Measurements from ENCODE around the gene HCFC1R1.

HCFC1R1 gene

GRCh38 chr16:3025032-3026002, 1.6 kb upstream of the HCFC1R1 start:
- no peak for TF ChIP-seq CTCF (IDR thresholded peaks at IDR 0.05)

- no peak for TF ChIP-seq CTCF (IDR thresholded peaks at IDR 0.05)
Observed at GRCh38 chr16:3023415-3023668, 400 bp downstream of the HCFC1R1 start.

GRCh38 chr16:3022684-3023414, 893 bp downstream of the HCFC1R1 start:
- TF ChIP-seq CTCF (IDR thresholded peaks at IDR 0.05), result no peak

GRCh38 chr16:3022208-3022683, 1.5 kb downstream of the HCFC1R1 start:
- no peak for TF ChIP-seq CTCF (IDR thresholded peaks at IDR 0.05)

- peak; percentile 49 for TF ChIP-seq CTCF (IDR thresholded peaks at IDR 0.05)
Observed at GRCh38 chr16:3021449-3022207, 2.1 kb downstream of the HCFC1R1 start.

GRCh38 chr16:3020604-3021448, 2.9 kb downstream of the HCFC1R1 start:
- no peak for TF ChIP-seq CTCF (IDR thresholded peaks at IDR 0.05)

GRCh38 chr16:3020247-3020603, 3.5 kb downstream of the HCFC1R1 start, which contains the start of gene TNFRSF12A:
Gene TNFRSF12A (plus strand): TSS chr16:3020368. CDS start chr16:3020398, 30 bp downstream.
- TF ChIP-seq CTCF (IDR thresholded peaks at IDR 0.05), result no peak
